ENCODE data around the gene ZNF726.

DNA sequence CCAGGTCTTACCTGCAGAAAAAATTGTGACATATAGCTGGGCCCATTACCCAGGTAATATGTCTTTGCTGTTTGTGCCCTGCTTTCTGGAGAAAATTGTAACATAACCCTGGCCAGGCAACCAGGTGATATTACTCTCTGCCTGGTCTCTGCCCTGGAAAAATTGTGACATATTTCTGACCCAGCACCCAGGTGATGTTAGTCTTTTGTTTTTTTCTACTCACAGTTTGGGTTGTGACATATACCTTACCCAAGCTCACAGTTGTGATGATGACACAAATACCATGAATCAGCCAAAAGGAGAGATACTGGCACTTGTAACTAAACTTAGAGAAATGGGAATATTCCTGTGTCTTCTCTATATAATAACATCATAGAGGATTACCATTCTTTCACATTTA is 6.5 kb upstream of the ZNF726 start:
- TF ChIP-seq, protein P1, sequence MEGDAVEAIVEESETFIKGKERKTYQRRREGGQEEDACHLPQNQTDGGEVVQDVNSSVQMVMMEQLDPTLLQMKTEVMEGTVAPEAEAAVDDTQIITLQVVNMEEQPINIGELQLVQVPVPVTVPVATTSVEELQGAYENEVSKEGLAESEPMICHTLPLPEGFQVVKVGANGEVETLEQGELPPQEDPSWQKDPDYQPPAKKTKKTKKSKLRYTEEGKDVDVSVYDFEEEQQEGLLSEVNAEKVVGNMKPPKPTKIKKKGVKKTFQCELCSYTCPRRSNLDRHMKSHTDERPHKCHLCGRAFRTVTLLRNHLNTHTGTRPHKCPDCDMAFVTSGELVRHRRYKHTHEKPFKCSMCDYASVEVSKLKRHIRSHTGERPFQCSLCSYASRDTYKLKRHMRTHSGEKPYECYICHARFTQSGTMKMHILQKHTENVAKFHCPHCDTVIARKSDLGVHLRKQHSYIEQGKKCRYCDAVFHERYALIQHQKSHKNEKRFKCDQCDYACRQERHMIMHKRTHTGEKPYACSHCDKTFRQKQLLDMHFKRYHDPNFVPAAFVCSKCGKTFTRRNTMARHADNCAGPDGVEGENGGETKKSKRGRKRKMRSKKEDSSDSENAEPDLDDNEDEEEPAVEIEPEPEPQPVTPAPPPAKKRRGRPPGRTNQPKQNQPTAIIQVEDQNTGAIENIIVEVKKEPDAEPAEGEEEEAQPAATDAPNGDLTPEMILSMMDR (IDR thresholded peaks at IDR 0.05; ENCODE audit: poor library complexity): no peak
- TF ChIP-seq EZH2phosphoT487 (IDR thresholded peaks at IDR 0.05; ENCODE audit: low read depth, severe bottlenecking, unreplicated experiment): no peak

Data from hepatocyte (in vitro differentiated cells).